Neural crest cell (in vitro differentiated cells): ENCODE measurements around the gene GPATCH8. TPM values are rescaled to one million over a fixed set of nuclear protein-coding genes. Genes with fewer than 3 reads are reported as not detected.
"Not testable (repeated sequence)": the region's sequence is repeated elsewhere in the genome, so short reads cannot be mapped to it uniquely, and the experiment has no call there.

Experiments
- DNase-seq: peaks from one replicate; pipeline ENCODE4 v3.0.0; 2021; ENCODE audit warnings: low read depth, mixed read lengths, low spot score
- H3K27ac Mint-ChIP-seq: one replicate; pipeline ENCODE4 v1.8.0; 2021; ENCODE audit warnings: mild to moderate bottlenecking, mixed read lengths; ENCODE audit not compliant: unreplicated experiment
- H3K27me3 Mint-ChIP-seq: 2 replicates; pipeline ENCODE4 v1.8.0; 2021; ENCODE audit warnings: low read depth, mild to moderate bottlenecking, mixed read lengths
- H3K36me3 Mint-ChIP-seq: 2 replicates; pipeline ENCODE4 v1.8.0; 2021; ENCODE audit warnings: low read depth, mild to moderate bottlenecking, mixed read lengths
- H3K4me1 Mint-ChIP-seq: 2 replicates; pipeline ENCODE4 v1.8.0; 2021; ENCODE audit warnings: mixed read lengths
- H3K4me3 Mint-ChIP-seq: one replicate; pipeline ENCODE4 v1.8.0; 2021; ENCODE audit warnings: mild to moderate bottlenecking, mixed read lengths
- H3K9me3 Mint-ChIP-seq: 2 replicates; pipeline ENCODE4 v1.8.0; 2021; ENCODE audit warnings: mixed read lengths
- total RNA-seq: library from RNA; stranded (reverse); gene quantifications from 2 replicates; pipeline ENCODE4 v1.2.1, GENCODE V29; 2021
- TF ChIP-seq, protein P1 (sequence below): fragments of 200-600 bp; sonication (generic); conservative IDR thresholded peaks from 2 replicates; pipeline ENCODE4 v1.5.0; 2021; ENCODE audit warnings: antibody characterized with exemption, mild to moderate bottlenecking

GPATCH8 gene
- total RNA-seq, 1 donor from 2014 or later: 47.0 TPM

DNA sequence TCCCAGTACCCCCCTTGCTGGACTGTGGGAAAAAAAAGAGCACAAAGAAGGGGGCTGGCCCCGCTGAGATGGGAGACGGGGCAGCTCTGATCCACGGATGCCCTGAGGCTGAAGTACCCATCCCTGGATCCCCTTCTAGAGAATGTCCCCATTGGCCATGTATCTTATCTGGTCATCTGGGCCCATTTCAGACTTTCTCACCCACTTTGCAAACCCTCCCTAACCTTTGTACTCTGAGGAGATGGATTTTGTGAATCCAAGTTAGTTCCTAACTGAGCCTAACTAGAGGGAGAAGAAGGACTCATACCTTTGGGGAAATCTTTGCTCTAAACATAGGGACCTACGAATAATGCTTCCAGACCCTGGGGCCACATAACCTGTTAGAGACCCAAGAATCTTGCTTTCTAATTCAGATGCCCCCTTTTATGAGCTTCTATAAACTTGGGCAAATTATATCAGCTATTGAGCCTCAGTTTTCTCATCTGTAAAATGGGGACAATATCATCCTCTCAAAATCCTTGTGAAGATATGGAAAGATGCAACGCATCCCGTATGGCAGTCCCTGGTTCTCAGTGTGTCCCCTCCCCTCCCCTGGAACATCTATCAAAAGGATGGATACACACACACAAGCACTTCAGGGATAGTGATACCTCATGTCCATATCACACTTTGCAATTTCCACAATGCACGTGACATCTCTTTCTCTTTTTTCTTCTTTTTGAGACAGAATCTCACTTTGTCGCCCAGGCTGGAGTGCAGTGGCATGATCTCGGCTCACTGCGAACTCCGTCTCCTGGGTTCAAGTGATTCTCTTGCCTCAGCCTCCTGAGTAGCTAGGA lies 37.3 kb upstream of the GPATCH8 start:
- Mint-ChIP-seq H3K4me3 (peak overlapping the region; percentile 66), H3K36me3 (no peaks in the 10 kb centered on the region), H3K4me1 (peaks cover 88% of the 10 kb centered on the region), H3K27ac (peak overlapping the region; percentile 78), H3K27me3 (no peaks in the 10 kb centered on the region), H3K9me3 (peaks cover 5% of the 10 kb centered on the region)
- TF ChIP-seq, protein P1, sequence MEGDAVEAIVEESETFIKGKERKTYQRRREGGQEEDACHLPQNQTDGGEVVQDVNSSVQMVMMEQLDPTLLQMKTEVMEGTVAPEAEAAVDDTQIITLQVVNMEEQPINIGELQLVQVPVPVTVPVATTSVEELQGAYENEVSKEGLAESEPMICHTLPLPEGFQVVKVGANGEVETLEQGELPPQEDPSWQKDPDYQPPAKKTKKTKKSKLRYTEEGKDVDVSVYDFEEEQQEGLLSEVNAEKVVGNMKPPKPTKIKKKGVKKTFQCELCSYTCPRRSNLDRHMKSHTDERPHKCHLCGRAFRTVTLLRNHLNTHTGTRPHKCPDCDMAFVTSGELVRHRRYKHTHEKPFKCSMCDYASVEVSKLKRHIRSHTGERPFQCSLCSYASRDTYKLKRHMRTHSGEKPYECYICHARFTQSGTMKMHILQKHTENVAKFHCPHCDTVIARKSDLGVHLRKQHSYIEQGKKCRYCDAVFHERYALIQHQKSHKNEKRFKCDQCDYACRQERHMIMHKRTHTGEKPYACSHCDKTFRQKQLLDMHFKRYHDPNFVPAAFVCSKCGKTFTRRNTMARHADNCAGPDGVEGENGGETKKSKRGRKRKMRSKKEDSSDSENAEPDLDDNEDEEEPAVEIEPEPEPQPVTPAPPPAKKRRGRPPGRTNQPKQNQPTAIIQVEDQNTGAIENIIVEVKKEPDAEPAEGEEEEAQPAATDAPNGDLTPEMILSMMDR: no peak
- DNase-seq: no peak

DNA sequence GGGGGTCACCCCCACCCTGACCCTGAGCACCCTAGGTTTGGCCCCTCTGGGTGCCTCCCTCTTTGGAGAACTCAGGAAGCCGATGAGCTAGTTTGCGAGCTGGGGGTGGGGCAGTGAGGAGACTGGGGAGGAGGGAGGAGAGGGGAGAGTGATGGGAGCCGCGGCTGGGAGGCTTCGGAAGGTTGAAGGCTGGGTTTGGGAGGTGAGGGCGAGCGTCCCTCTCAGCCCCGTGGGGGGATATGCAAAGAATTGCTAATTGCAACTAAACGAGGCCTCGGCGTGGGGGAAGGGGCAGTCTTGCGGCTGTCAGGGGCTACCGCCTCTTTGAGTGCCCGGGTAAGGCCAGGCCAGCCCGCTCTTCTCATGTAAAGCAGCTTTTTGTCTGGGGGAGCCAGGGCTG lies 36.5 kb upstream of the GPATCH8 start:
- peaks cover 5% of the 10 kb centered on the region for H3K9me3 Mint-ChIP-seq
- TF ChIP-seq, protein P1: no peak
- H3K4me3 Mint-ChIP-seq: peak overlapping the region; percentile 66
- H3K27ac Mint-ChIP-seq: peak overlapping the region; percentile 78
- H3K27me3 Mint-ChIP-seq: no peaks in the 10 kb centered on the region
- H3K36me3 Mint-ChIP-seq: no peaks in the 10 kb centered on the region
- peaks cover 82% of the 10 kb centered on the region for H3K4me1 Mint-ChIP-seq
- DNase-seq: peak; percentile 72

DNA sequence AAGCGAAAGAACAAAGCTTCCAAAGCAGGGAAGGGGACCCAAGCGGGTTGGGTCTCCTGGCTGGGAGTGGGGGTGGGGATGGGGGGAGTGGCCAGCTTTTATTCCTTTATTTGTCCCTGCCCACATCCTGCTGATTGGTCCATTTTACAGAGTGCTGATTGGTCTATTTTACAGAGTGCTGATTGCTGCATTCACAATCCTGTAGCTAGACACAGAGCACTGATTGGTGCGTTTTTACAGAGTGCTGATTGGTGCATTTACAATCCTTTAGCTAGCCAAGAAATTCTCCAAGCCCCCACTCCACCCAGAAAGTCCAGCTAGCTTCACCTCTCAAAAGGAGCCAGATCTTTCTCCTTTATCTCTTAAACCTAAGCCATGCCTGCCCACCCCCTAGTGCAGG lies 34.7 kb upstream of the GPATCH8 start:
- DNase-seq, H3K36me3 Mint-ChIP-seq, H3K27me3 Mint-ChIP-seq, H3K9me3 Mint-ChIP-seq: not testable (repeated sequence)
- H3K4me1 Mint-ChIP-seq: peaks cover 75% of the 10 kb centered on the region
- peak overlapping the region; percentile 37 for H3K27ac Mint-ChIP-seq
- H3K4me3 Mint-ChIP-seq: peak overlapping the region; percentile 18

DNA sequence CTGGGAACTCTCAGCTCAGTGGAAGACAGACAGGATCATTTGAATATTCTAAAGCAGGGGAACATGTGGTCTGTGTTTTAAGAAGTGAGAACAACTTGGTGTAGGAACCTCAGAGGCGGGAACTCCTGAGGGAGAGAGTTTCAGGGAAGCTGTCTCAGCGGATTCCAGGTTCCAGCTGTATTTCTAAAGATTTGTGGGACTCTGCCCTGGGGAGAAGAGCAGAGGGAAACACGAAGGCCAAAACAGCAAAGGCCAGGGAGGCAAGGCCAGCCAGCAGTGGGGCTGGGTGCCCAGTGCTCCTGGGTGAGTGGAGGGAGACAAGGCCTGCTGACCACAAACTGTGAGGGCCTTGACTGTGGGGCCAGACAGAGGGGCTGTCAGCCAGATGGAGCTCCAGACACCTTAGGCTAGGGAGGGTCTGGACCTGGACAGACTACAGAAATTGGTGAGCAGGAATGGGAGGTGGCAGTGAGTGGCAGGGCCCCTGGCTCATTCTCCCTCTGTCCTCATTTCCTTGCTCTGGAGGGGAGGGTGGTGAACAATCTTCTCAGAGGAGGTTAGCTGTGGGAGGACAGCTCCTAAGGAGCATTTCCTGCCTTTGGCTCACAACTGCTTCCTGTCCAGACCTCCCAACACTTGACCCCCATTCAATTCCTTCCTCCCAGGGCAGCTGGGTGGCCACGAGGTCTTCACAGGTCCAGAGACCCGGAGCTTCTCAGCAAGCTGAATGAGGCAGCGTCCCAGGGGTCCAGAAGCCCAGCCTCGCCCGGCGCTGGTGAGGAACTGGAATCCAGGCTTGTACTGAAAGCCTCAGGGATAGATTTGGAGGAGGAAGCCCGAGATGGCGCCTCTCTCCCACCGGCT lies 33.1 kb upstream of the GPATCH8 start:
- Mint-ChIP-seq H3K27me3 (no peaks in the 10 kb centered on the region), H3K27ac (peak overlapping the region; percentile 97), H3K4me3 (peak overlapping the region; percentile 31), H3K36me3 (no peaks in the 10 kb centered on the region), H3K4me1 (peaks cover 59% of the 10 kb centered on the region), H3K9me3 (peaks cover 5% of the 10 kb centered on the region)
- DNase-seq: no peak
- TF ChIP-seq, protein P1: no peak

DNA sequence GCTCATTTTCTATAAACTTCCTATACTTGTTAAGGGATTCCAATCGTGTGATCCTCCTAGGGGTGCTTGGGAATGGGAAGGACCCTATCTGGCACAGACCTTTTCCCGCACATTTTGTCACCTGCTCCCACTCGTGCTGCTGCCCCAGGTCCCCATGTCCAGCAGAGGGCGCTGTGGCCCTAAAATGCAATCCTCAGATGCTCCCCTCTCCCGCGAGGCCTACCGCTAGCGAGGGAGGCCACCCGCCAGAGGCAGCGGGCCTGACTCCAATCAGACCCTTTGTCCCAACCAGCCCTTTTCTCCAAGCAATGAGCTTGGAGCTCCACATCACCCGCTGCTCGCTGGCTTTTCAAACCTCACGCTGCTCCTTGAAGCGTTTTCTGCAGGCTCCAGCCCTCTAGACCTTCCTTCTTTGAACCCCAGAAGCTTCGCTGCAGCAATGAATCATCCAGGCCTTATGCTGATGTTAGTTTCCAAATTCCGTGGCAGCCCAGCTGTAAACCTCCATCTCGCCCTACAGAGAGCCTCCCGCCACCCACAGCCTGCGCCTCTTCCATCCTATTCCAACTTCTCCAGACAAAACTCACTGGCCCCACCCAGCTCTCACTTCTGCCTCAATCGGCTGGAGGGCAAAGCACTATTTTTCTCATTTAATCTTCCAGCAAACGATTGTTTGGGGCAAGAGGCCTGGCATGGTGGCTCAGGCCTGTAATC lies 30.5 kb upstream of the GPATCH8 start:
- DNase-seq: peak; percentile 99
- Mint-ChIP-seq H3K27me3 (no peaks in the 10 kb centered on the region), H3K9me3 (peaks cover 5% of the 10 kb centered on the region), H3K27ac (peak overlapping the region; percentile 98), H3K36me3 (no peaks in the 10 kb centered on the region), H3K4me1 (peaks cover 34% of the 10 kb centered on the region), H3K4me3 (peak overlapping the region; percentile 36)
- TF ChIP-seq, protein P1: peak; percentile 98
